SH-SY5Y (cell line): ENCODE results near the gene PGLYRP2.

Experiments
- GATA2 ChIP-seq: IDR thresholded peaks from 2 replicates; pipeline ENCODE4 v1.6.1; 2011; ENCODE audit warnings: mild to moderate bottlenecking, low read depth, low read length
- GATA3 ChIP-seq: IDR thresholded peaks from 2 replicates; pipeline ENCODE4 v1.6.1; 2011; ENCODE audit warnings: low read depth, mild to moderate bottlenecking, low read length, moderate library complexity

Gene PGLYRP2

GRCh38 chr19:15419413-15420025, 59.8 kb downstream of the PGLYRP2 start:
- TF ChIP-seq GATA3: no peak
- no peak for TF ChIP-seq GATA2
